NCI-H82 treated with DMSO at 0.1 percent for 48 hours (cell line): ENCODE measurements around the gene ACTR5.
"Not testable (repeated sequence)": the region's sequence is repeated elsewhere in the genome, so short reads cannot be mapped to it uniquely, and the experiment has no call there.

Experiments
- DNase-seq: peaks from one replicate; lab custom pipeline; 2025; ENCODE audit not compliant: unreplicated experiment; lab: John Stamatoyannopoulos, UW

The ACTR5 gene

GRCh38 chr20:38804682-38805501, 56.6 kb downstream of the ACTR5 start:
- DNase-seq, result no peak

GRCh38 chr20:38805502-38805957, 57.3 kb downstream of the ACTR5 start, which contains the start of gene PPP1R16B:
TSS of gene PPP1R16B (plus strand) at chr20:38805697. CDS start at chr20:38835926, 30,229 bp downstream.
- DNase-seq, result no peak

GRCh38 chr20:38805958-38806854, 57.9 kb downstream of the ACTR5 start:
- DNase-seq, result no peak

GRCh38 chr20:38806855-38807655, 58.8 kb downstream of the ACTR5 start:
- DNase-seq, result no peak

GRCh38 chr20:38809942-38810341, 61.7 kb downstream of the ACTR5 start:
- no peak for DNase-seq

GRCh38 chr20:38810926-38811630, 62.8 kb downstream of the ACTR5 start:
- DNase-seq, result no peak

- DNase-seq, result no peak
Measured at GRCh38 chr20:38811769-38812168, 63.5 kb downstream of the ACTR5 start.

- no peak for DNase-seq
Measured at GRCh38 chr20:38812182-38812581, 63.9 kb downstream of the ACTR5 start.

GRCh38 chr20:38812709-38813573, 64.7 kb downstream of the ACTR5 start:
- no peak for DNase-seq

GRCh38 chr20:38813574-38813962, 65.3 kb downstream of the ACTR5 start:
- not testable (repeated sequence) for DNase-seq

- no peak for DNase-seq
Measured at GRCh38 chr20:38815446-38815845, 67.2 kb downstream of the ACTR5 start.

- no peak for DNase-seq
Measured at GRCh38 chr20:38818113-38819065, 70.1 kb downstream of the ACTR5 start.
